ENCODE data around the gene WDR86. TPM values are rescaled to one million over a fixed set of nuclear protein-coding genes. Genes with fewer than 3 reads are reported as not detected.

WDR86 gene
- total RNA-seq, 2 donors from 2014 or later, result 0.71 to 0.84 TPM

GRCh38 chr7:151345576-151346469 lies 64.0 kb downstream of the WDR86 start:
- intact Hi-C loops (cut with DNase I), result no loop called here
- ATAC-seq (no peak), DNase-seq (no peak)

DNA sequence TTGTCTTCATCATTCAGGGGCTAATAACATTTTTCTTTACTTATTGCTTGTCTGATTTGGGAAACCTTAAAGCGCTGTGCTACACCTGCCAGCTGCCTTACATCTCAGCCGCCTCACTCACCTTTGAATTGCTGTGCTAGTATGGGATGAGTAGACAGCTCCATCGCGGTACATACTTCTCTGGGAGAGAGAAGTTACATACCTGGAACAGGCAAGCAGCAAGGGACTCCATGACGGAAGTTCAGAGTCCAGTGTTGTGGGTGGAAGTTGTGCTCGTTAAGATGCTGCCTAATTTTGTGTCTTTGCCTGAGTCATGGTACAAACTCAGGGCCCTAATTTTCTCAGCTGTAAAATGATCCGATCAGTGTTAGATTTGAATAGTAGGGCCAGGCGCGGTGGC lies 66.3 kb downstream of the WDR86 start:
- no peak for ATAC-seq
- DNase-seq, result no peak
- intact Hi-C loops (cut with DNase I), result no loop called here

DNA sequence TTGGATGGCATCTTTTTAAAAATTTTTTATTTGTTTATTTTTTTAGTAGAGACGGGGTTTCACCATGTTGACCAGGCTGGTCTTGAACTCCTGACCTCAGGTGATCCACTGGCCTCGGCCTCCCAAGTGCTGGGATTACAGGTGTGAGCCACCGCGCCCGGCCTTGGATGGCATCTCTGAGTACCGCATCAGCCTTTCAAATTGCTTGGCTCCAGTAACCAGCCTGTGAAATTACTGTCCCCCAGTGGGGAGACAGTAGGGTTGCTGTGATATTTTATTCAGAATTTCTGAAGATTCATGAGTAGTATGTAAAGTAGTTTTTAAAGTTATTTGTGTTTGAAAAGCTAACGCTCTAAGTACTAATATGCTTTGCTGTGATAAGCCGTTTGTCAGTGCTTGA lies 67.0 kb downstream of the WDR86 start:
- ATAC-seq (no peak), DNase-seq (no peak)
- intact Hi-C loops (cut with DNase I), result no loop called here

- ATAC-seq, result no peak
- DNase-seq, result no peak
- intact Hi-C loops (cut with DNase I), result no loop called here
Measured at GRCh38 chr7:151342102-151342646, 67.7 kb downstream of the WDR86 start.

DNA sequence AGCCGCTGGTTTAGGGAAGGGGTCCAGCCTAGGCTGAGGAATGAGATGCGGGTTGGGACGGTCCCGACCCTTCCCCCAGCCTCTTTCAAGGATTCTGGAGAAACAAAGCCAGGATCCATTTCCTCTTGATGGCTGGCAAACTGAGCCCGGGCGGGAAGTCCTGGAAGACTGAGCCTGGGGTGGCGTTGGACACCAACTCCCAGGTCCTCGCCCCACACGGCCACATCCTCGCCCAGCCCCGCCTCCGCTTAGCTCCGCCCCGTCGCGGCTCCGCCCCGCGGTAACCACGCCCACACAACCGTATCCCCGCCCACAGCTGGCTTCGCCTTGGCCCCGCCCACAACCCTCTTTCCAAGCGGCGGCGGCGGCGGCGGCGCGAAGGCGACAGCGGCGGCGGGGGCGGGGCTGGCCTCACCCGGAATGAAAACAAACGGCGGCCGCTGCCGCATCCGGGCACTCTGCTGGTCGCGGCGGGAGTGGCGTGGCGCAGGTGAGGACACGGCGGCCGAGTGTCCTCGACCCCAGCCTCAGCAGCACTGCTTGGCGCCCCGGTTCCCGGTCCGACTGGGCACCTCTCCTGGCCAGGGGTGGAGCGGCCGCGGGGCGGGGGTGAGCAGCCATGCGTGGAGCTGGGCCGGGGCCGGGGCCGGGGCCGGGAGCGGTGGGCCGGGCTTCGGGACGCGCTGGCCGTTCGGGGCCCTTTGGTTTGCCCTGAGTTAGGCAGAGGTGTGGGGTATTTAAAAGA lies 68.3 kb downstream of the WDR86 start, which contains the start of gene NUB1:
TSS of gene NUB1 (plus strand) at position 456 of the 745 bp plus-strand sequence. CDS start 3,538 bp downstream, outside the sequence.
- DNase-seq (peak; percentile 93), ATAC-seq (peak; percentile 99 to 100)
- intact Hi-C loops (cut with DNase I), result no loop called here

- intact Hi-C loops (cut with DNase I), result no loop called here
- ATAC-seq, result peak in 1 of 2 donors; percentile 5
- DNase-seq, result no peak
Measured at GRCh38 chr7:151340794-151341356, 69.0 kb downstream of the WDR86 start.

DNA sequence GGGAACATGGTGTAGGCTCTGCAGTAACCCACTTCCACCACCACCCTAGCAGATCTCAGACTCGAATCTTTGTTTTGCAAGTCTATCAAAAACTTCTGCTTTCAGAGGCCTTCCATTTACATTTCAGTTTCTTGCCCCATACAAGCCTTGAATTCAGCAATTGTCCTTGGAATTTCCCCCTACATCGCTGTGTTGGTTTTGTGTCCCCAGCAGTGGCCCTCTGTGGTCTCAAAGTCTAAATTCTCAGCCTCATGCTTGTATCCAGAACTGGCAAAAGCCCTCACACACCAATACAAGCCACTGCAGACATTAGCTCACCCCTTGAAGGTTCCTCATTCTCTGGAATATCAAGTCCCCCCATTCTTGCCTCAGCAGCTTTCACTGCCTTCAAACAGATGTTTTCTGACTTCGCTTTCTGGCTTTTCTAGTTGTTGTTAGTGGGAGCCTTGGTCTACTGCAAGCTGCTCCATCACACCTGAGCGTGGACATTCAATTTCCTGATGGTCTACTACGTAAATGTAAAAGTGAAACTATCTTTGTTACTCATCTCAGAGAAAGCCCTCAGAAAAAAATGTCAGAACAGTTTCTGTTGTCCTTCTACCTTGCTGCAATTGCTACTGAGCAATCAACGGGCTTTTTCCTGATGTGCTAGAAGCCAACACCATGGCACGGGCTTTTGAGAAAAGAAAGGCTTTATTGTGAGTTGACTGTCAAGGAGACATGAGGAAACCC lies 70.0 kb downstream of the WDR86 start:
- intact Hi-C loops (cut with DNase I), result no loop called here
- no peak for DNase-seq
- ATAC-seq, result no peak

DNA sequence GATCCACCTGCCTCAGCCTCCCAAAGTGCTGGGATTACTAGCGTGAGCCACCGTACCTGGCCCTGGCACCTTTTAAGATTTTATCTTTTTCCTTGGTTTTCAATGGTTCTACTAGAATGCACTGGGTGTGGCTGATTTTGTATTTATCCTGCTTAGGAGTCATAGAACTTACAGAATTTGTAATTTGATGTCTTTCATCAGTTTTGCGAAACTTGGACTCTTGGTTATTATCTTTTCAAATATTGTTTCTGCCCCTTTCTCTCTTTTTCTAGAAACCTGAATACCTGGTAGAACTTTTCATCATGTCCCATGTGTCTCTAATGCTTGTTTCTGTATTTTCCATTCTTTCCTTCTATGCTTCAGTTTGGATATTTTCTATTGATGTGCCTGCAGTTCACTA lies 71.0 kb downstream of the WDR86 start:
- no peak for DNase-seq
- intact Hi-C loops (cut with DNase I), result no loop called here
- ATAC-seq, result no peak

GRCh38 chr7:151337346-151337745 lies 72.5 kb downstream of the WDR86 start:
- ATAC-seq, result no peak
- intact Hi-C loops (cut with DNase I), result no loop called here
- DNase-seq, result no peak

DNA sequence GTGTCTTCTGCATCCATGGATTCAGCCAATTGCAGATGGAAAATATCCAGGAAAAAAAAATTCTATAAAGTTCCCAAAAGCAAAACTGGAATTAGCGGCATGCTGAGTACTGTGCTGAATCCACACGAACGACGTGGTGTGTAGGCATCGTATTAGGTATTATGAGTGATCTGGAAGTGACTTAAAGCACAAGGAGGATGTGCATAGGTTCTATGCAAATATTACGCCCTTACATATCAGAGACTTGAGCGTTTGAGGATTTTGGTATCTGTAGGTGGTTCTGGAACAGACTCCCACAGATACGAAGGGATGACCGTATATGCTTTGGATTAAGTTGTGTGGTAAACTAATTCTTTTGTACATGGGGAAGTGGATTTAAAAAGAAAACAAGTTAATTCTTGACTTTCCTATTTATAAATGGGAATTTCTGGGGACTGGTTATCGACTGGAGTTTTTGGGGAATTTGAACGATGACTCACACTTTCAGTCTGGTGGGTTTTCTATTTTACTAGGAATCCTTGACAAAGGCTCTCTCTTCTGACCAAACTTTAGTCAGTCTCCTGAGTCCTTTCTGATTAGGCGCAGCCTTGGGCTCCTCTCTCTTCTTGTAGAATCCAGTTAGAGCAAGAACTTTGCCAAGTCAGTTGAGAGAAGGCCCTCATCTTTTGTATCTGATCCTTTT lies 73.7 kb downstream of the WDR86 start:
- intact Hi-C loops (cut with DNase I), result no loop called here
- ATAC-seq (no peak), DNase-seq (no peak)

- ATAC-seq (no peak), DNase-seq (no peak)
- intact Hi-C loops (cut with DNase I), result no loop called here
Measured at GRCh38 chr7:151334628-151335027, 75.2 kb downstream of the WDR86 start.

Small RNAs within 50 kb of the gene (microRNA-seq; reads per million reads assigned to microRNA genes)
- 0 reads per million in 2 donors for gene MIR3907

Other genes with a start within 250 kb of the WDR86 start
- under 1 TPM in 1 of 2 donors, not detected in 1; 0.56 TPM for gene GBX1, start 242.3 kb downstream of the WDR86 start, total RNA-seq
- gene ASB10, start 222.8 kb downstream of the WDR86 start, total RNA-seq, result 10 to 100 TPM in 1 of 2 donors, 1 to 10 TPM in 1; 8.2 to 12.8 TPM
- not detected for gene H2BK1, start 199.6 kb downstream of the WDR86 start, total RNA-seq
- 10 to 100 TPM; 21.4 to 33.6 TPM for gene ABCF2, start 182.8 kb downstream of the WDR86 start, total RNA-seq
- gene CHPF2, start 177.6 kb downstream of the WDR86 start, total RNA-seq, result 10 to 100 TPM; 15.0 to 34.5 TPM
- 100 to 1,000 TPM in 1 of 2 donors, 10 to 100 TPM in 1; 95.5 to 107 TPM for gene SMARCD3, start 161.3 kb downstream of the WDR86 start, total RNA-seq
- 10 to 100 TPM; 30.6 to 37.3 TPM for gene NUB1, start 68.2 kb downstream of the WDR86 start, total RNA-seq
- gene CRYGN, start 30.1 kb upstream of the WDR86 start, total RNA-seq, result under 1 TPM; 0.24 to 0.53 TPM
- 100 to 1,000 TPM; 110 to 180 TPM for gene RHEB, start 109.9 kb upstream of the WDR86 start, total RNA-seq